ENCODE measurements around the gene SLIT3.

DNA sequence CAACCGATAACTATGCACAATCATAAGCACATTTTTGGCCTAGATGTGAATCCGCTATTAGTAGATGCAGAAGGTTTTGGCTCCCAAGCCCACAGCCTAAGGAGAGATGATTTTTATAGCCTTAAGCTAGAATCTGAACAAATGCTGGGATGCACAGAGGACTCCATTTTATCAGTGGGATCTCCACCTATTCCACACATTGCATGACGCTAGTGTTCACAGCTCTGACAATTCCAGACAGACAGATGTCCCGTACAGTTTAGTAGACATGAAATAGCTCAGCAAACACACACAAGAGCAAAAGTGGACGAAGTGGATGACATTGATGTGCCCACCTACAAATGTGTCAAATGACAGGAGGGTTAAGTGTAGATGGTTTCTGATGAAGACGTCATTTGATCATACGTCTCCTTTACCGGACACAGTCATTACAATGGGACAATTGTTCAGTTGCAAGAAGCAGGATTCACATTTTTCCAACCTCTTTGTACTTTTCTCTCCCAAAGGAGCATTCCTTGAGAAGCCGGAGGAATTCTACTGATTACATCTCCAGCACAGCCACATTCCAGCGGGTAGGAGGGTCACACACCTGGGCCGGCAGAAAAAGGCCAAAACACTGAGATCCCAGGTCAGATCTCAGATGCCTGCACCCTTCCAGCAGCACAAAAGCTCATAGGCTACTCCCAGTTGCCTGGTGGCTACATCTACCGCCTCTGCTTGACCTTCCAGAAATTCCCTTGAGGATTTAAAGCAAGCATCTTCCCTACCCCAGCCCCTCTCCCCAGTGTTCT lies 202.4 kb downstream of the SLIT3 start:
- TF ChIP-seq, protein P1, sequence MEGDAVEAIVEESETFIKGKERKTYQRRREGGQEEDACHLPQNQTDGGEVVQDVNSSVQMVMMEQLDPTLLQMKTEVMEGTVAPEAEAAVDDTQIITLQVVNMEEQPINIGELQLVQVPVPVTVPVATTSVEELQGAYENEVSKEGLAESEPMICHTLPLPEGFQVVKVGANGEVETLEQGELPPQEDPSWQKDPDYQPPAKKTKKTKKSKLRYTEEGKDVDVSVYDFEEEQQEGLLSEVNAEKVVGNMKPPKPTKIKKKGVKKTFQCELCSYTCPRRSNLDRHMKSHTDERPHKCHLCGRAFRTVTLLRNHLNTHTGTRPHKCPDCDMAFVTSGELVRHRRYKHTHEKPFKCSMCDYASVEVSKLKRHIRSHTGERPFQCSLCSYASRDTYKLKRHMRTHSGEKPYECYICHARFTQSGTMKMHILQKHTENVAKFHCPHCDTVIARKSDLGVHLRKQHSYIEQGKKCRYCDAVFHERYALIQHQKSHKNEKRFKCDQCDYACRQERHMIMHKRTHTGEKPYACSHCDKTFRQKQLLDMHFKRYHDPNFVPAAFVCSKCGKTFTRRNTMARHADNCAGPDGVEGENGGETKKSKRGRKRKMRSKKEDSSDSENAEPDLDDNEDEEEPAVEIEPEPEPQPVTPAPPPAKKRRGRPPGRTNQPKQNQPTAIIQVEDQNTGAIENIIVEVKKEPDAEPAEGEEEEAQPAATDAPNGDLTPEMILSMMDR (IDR thresholded peaks at IDR 0.05) = no peak
- TF ChIP-seq EP300 (IDR thresholded peaks at IDR 0.05) = no peak
- TF ChIP-seq POLR2A (IDR thresholded peaks at IDR 0.05) = no peak
- TF ChIP-seq POLR2AphosphoS5 (IDR thresholded peaks at IDR 0.05) = no peak

All from suprapubic skin (tissue), 4 donors.